SK-N-SH treated with all-trans-retinoic acid at 6 μM for 48 hours (cell line): ENCODE data around the gene NUMB.

Source experiments
- ATAC-seq: fragments of 200-7000 bp; cut with Tn5 transposase; 3 replicates; pipeline ENCODE4 v1.9.1; 2020; ENCODE audit warnings: mild to moderate bottlenecking, moderate library complexity
- ARNTL ChIP-seq: fragments of 450-650 bp; formaldehyde crosslinking; IDR thresholded peaks from 2 replicates; pipeline ENCODE4 v1.5.0; 2020; ENCODE audit warnings: low read depth, mild to moderate bottlenecking, moderate library complexity, borderline replicate concordance
- BACH2 ChIP-seq: fragments of 250-450 bp; sonication (Bioruptor Pico); IDR thresholded peaks from 2 replicates; pipeline ENCODE4 v1.9.0; 2021; ENCODE audit warnings: mild to moderate bottlenecking, borderline replicate concordance
- GLIS3 ChIP-seq: fragments of 250-450 bp; sonication (Bioruptor Pico); IDR thresholded peaks from 2 replicates; pipeline ENCODE4 v1.5.0; 2020; ENCODE audit warnings: mild to moderate bottlenecking, moderate library complexity
- ISL1 ChIP-seq: fragments of 250-450 bp; sonication (Bioruptor Pico); IDR thresholded peaks from 2 replicates; pipeline ENCODE4 v2.1.2; 2022; ENCODE audit warnings: mild to moderate bottlenecking, moderate library complexity
- OSR1 ChIP-seq: fragments of 250-450 bp; sonication (Bioruptor Pico); IDR thresholded peaks from 2 replicates; pipeline ENCODE4 v1.8.0; 2022; ENCODE audit warnings: moderate library complexity, mild to moderate bottlenecking, inconsistent platforms
- PATZ1 ChIP-seq: fragments of 250-450 bp; sonication (Bioruptor Pico); IDR thresholded peaks from 2 replicates; pipeline ENCODE4 v1.8.0; 2020; ENCODE audit warnings: mild to moderate bottlenecking, moderate library complexity, borderline replicate concordance
- RARB ChIP-seq: fragments of 250-450 bp; sonication (Bioruptor Pico); IDR thresholded peaks from 2 replicates; pipeline ENCODE4 v1.8.0; 2021; ENCODE audit warnings: mild to moderate bottlenecking, moderate library complexity
- SNAI2 ChIP-seq: fragments of 250-450 bp; sonication (Bioruptor Pico); IDR thresholded peaks from 2 replicates; pipeline ENCODE4 v1.5.0; 2020; ENCODE audit warnings: mild to moderate bottlenecking, moderate library complexity
- TCF4 ChIP-seq: fragments of 250-450 bp; sonication (Bioruptor Pico); IDR thresholded peaks from 2 replicates; pipeline ENCODE4 v1.8.0; 2021; ENCODE audit warnings: mild to moderate bottlenecking, moderate library complexity, borderline replicate concordance
- TSHZ2 ChIP-seq: fragments of 250-450 bp; sonication (Bioruptor Pico); IDR thresholded peaks from 2 replicates; pipeline ENCODE4 v1.5.0; 2020; ENCODE audit warnings: mild to moderate bottlenecking, moderate library complexity
- ZFP3 ChIP-seq: fragments of 250-450 bp; sonication (Bioruptor Pico); IDR thresholded peaks from 2 replicates; pipeline ENCODE4 v1.5.0; 2020; ENCODE audit warnings: mild to moderate bottlenecking, moderate library complexity
- ZFP30 ChIP-seq: fragments of 450-650 bp; formaldehyde crosslinking; IDR thresholded peaks from 2 replicates; pipeline ENCODE4 v1.5.0; 2022; ENCODE audit warnings: mild to moderate bottlenecking, moderate library complexity
- ZNF565 ChIP-seq: fragments of 450-650 bp; formaldehyde crosslinking; conservative IDR thresholded peaks from 2 replicates; pipeline ENCODE4 v1.5.0; 2020; ENCODE audit warnings: low read depth, mild to moderate bottlenecking, moderate library complexity
- ZNF70 ChIP-seq: fragments of 450-650 bp; formaldehyde crosslinking; IDR thresholded peaks from 2 replicates; pipeline ENCODE4 v1.5.0; 2020; ENCODE audit warnings: mild to moderate bottlenecking, moderate library complexity
- ZNF8 ChIP-seq: fragments of 450-650 bp; formaldehyde crosslinking; IDR thresholded peaks from 2 replicates; pipeline ENCODE4 v1.5.0; 2020; ENCODE audit warnings: mild to moderate bottlenecking, moderate library complexity
- TF ChIP-seq, protein P1 (sequence below): fragments of 250-450 bp; sonication (Bioruptor Pico); IDR thresholded peaks from 2 replicates; pipeline ENCODE4 v1.8.0; 2021; ENCODE audit warnings: low read depth, mild to moderate bottlenecking, moderate library complexity, borderline replicate concordance
- TF ChIP-seq, protein P2 (sequence below): fragments of 250-450 bp; sonication (Bioruptor Pico); IDR thresholded peaks from 2 replicates; pipeline ENCODE4 v1.5.1; 2020; ENCODE audit warnings: low read depth, mild to moderate bottlenecking, moderate library complexity

NUMB gene

GRCh38 chr14:73457041-73457923, 1.1 kb downstream of the NUMB start:
- TF ChIP-seq BACH2 (no peak), SNAI2 (CRISPR knock-in tag) (no peak), PATZ1 (0 out of 2 replicates have a peak, but pooled peaks have one; percentile 13), ZFP3 (CRISPR knock-in tag) (0 out of 2 replicates have a peak, but pooled peaks have one; percentile 21), GLIS3 (CRISPR knock-in tag) (no peak)
- TF ChIP-seq, protein P1, sequence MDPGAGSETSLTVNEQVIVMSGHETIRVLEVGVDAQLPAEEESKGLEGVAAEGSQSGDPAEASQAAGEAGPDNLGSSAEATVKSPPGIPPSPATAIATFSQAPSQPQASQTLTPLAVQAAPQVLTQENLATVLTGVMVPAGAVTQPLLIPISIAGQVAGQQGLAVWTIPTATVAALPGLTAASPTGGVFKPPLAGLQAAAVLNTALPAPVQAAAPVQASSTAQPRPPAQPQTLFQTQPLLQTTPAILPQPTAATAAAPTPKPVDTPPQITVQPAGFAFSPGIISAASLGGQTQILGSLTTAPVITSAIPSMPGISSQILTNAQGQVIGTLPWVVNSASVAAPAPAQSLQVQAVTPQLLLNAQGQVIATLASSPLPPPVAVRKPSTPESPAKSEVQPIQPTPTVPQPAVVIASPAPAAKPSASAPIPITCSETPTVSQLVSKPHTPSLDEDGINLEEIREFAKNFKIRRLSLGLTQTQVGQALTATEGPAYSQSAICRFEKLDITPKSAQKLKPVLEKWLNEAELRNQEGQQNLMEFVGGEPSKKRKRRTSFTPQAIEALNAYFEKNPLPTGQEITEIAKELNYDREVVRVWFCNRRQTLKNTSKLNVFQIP (CRISPR knock-in tag): no peak
- TF ChIP-seq, protein P2, sequence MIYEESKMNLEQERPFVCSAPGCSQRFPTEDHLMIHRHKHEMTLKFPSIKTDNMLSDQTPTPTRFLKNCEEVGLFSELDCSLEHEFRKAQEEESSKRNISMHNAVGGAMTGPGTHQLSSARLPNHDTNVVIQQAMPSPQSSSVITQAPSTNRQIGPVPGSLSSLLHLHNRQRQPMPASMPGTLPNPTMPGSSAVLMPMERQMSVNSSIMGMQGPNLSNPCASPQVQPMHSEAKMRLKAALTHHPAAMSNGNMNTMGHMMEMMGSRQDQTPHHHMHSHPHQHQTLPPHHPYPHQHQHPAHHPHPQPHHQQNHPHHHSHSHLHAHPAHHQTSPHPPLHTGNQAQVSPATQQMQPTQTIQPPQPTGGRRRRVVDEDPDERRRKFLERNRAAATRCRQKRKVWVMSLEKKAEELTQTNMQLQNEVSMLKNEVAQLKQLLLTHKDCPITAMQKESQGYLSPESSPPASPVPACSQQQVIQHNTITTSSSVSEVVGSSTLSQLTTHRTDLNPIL: no peak
- peak; percentile 10 for ATAC-seq

DNA sequence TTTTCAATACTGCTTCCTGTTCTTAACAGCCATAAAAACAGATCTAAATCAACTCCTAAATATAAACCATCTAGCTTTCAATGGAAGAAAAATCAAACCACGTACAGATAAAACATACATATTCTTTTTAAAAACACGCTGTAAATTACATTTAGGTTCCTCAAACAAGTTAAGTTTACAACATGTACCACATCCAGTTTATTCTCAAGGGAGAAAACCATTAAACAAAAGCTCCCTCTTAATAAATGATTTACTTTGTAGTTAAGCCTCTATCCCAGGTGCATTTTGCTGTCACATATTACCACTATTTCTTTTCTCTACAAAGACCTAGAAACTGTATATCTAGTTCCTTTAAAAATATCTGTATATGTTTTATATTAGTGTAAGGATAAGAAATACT, 3.1 kb downstream of the NUMB start:
- ATAC-seq: no peak
- no peak for TF ChIP-seq ARNTL (CRISPR knock-in tag)
- no peak for TF ChIP-seq RARB (CRISPR knock-in tag)
- TF ChIP-seq, protein P2: no peak
- no peak for TF ChIP-seq ZNF565 (CRISPR knock-in tag)
- TF ChIP-seq BACH2: no peak
- TF ChIP-seq ZNF70: no peak
- TF ChIP-seq ISL1 (CRISPR knock-in tag): no peak
- no peak for TF ChIP-seq PATZ1
- no peak for TF ChIP-seq TCF4
- no peak for TF ChIP-seq OSR1 (CRISPR knock-in tag)
- TF ChIP-seq ZNF8 (CRISPR knock-in tag): no peak
- TF ChIP-seq ZFP30 (CRISPR knock-in tag): no peak
- TF ChIP-seq, protein P1 (CRISPR knock-in tag): no peak

DNA sequence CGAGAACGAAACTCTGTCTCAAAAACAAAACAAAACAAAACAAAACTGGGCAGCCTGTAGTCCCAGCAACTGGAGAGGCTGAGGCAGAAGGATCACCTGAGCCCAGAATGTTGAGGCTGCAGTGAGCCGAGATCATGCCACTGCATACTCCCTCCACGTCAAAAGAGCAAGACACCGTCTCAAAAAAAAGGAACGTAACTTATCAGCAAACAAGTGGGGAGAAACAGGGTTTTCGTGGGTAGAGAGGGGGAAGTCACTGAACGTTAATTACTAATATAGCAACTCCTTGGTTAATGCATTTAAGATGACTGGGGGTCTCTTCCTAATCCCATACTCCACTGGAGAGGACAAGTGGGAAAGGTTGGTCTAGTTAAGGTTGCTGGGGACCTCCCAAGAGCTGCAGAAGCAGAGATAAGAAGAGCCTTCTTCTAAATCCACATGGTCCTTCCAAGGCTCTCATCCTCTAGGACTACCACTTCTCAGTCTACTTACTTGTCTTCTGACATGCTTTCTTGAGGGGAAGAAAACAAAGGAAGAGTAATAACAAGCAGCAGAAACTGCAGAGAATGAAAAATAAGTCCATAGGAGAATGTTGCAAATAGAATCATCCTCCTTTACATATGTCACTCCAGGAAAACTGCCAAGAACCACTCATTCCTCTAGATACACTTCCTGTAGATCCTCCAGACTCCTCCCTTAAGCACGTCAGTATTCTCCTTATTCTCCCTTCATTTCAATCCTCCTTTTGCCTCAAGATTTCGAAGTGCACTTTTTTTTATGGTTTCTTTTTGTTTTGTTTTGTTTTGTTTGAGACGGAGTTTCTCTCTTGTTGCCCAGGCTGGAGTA, 5.8 kb downstream of the NUMB start:
- no peak for TF ChIP-seq TSHZ2 (CRISPR knock-in tag)
- peak; percentile 33; the same call in 1 of the 2 replicates for TF ChIP-seq ZNF70
- ATAC-seq: peak; percentile 80
